Measurements from ENCODE around the gene GABRP.
"Not testable (repeated sequence)": the region's sequence is repeated elsewhere in the genome, so short reads cannot be mapped to it uniquely, and the experiment has no call there.

GABRP gene, protein sequence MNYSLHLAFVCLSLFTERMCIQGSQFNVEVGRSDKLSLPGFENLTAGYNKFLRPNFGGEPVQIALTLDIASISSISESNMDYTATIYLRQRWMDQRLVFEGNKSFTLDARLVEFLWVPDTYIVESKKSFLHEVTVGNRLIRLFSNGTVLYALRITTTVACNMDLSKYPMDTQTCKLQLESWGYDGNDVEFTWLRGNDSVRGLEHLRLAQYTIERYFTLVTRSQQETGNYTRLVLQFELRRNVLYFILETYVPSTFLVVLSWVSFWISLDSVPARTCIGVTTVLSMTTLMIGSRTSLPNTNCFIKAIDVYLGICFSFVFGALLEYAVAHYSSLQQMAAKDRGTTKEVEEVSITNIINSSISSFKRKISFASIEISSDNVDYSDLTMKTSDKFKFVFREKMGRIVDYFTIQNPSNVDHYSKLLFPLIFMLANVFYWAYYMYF

DNA sequence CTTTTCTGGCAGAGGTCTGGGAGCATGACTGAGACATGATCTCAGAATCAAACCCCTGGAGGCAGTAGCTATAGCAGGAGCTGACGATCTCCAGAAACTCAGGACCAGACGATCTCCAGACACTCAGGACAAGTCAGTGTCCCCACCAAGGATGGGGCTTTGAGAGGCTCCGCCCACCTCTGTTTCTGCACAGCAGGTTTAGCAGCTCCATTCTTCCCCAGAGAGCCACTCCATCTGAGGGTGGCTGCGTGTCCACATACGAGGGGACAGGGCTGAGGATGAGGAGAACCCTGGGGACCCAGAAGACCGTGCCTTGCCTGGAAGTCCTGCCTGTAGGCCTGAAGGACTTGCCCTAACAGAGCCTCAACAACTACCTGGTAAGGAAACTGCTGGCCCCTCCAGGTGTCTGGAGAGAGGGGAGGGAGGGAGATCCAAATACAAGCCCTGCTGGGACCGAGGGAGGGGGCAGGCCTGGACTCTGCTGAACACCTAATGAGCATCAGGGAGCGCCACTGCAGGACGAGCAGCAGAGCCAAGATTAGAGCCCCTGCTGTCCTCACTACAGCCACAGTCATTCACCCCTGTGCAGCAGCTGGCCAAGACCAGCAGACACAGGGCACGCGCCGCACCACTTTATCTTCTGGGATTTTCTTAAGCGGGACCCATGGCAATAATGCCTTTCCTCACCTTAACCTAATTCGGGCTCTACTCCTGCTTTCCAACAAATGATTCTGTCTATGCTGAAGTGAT, at the start of gene GABRP:
TSS of gene GABRP (plus strand) at position 228 of the 750 bp plus-strand sequence. CDS start 4,891 bp downstream, outside the sequence.
- DNase-seq (ENCODE audit: low read depth), result no peak

DNA sequence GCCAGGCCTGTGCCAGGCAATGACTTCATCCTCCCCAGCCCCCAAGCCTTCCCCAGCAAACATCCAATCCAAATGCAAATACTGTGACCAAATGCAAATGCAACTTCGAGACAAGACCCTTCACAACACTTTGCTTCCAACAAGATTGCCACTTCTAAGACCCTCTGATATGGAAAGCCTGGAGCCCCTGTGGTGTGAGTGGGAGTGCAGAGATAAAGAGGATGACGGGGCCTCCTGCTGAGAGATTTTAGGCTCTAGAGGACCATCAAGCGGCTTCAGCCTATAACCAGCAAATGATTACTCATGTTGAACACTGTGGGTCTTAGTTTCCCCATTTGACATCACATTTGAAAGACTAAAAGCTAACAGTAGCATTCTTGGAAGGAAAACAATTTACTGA, 46.6 kb upstream of the GABRP start:
- no peak for DNase-seq (ENCODE audit: low read depth)

GRCh38 chr5:170737591-170737990, 45.9 kb upstream of the GABRP start:
- DNase-seq (ENCODE audit: low read depth), result no peak

DNA sequence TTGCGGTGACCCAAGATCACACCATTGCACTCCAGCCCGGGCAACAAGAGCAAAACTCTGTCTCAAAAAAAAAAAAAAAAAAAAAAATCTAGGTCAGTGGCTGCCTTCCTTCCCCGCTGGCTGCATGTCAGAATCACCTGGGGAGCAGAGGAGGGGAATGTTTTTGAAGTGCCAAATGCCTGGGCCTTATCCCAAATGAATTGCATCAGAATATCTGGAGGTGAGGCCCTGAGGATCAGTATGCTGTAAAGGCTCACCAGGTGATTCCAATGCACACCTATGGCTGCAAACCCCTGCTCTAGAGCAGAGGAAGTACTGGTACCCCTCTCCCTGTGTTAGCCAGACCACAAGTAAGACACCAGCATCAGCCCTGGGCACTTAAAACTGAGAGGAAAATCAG, 44.7 kb upstream of the GABRP start:
- no peak for DNase-seq (ENCODE audit: low read depth)

DNA sequence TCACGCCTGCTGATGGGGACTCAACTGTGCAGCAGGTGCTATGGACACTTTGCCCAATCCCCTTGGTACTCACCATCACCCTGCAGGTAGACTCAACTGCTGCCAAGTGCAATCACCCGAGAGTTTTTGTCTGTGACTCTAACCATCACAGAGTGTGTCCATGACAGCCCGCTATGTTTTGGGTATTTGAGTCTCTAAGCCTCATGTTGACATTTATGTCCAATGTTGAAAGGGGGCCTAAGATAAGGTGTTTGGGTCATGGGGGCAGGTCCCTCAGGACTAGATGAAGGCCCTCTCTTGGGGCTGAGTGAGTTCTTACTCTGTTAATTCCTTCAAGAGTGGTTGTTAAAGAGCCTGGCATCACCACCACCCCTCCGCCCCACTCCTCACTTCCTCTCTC, 44.1 kb upstream of the GABRP start:
- no peak for DNase-seq (ENCODE audit: low read depth)

DNA sequence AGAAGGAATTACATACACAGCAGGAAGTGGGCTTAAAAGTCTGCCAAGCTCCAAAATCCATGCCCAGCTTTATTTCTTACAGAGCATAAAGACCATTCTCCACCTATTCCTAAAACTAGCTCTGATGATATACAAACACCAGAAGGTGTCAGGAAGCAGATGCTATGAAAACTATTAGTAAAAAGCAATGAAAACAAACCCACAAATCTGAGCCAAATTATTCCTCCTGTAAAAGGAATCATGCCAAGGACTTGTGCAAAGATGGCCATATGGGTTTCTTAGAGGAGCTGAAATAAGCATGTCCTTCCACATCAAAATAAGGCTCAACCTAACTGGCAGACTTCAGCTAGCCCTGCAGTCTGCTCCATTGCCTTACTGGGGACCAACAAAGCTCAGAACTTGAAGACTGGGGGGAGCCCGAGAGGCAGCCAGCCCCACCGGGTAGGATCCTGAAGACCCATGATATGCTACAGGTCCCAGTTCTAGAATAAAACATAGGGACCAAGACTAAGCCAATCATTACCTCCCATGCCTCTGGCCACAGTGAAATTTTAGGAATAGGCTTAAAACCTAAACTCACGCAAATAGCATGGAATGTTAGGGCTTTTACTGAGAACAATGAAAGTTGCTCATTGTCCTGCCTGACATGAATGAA, 42.8 kb upstream of the GABRP start:
- no peak for DNase-seq (ENCODE audit: low read depth)

GRCh38 chr5:170741801-170742200, 41.7 kb upstream of the GABRP start:
- DNase-seq (ENCODE audit: low read depth), result no peak

GRCh38 chr5:170743876-170744212, 39.7 kb upstream of the GABRP start:
- DNase-seq (ENCODE audit: low read depth), result no peak

- DNase-seq (ENCODE audit: low read depth), result no peak
Measured at GRCh38 chr5:170745481-170746071, 37.9 kb upstream of the GABRP start.

- DNase-seq (ENCODE audit: low read depth), result no peak
Measured at GRCh38 chr5:170746075-170746960, 37.2 kb upstream of the GABRP start.

- no peak for DNase-seq (ENCODE audit: low read depth)
Measured at GRCh38 chr5:170746961-170747340, 36.6 kb upstream of the GABRP start.

- DNase-seq (ENCODE audit: low read depth), result no peak
Measured at GRCh38 chr5:170747357-170747756, 36.2 kb upstream of the GABRP start.

DNA sequence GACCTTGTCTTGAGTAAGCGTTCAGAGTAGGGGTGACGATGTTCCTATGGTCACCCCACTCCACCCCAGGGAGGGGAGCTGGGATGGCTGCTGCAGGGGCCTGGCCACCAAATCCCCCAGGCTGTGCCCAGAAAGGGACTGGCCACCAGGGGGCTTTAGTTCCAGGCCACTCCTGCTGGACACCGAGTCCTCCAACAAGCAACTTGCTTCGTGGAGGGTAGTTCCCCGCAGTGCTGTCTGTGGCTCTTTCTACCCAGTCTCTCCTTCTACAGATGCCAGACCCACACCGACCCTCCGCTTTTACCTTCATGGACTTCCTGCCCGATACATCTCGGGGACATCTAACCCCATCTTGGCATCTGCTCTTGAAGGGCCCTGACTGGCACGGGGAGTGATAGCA, 35.7 kb upstream of the GABRP start:
- no peak for DNase-seq (ENCODE audit: low read depth)

GRCh38 chr5:170748951-170749471, 34.5 kb upstream of the GABRP start:
- DNase-seq (ENCODE audit: low read depth), result no peak

DNA sequence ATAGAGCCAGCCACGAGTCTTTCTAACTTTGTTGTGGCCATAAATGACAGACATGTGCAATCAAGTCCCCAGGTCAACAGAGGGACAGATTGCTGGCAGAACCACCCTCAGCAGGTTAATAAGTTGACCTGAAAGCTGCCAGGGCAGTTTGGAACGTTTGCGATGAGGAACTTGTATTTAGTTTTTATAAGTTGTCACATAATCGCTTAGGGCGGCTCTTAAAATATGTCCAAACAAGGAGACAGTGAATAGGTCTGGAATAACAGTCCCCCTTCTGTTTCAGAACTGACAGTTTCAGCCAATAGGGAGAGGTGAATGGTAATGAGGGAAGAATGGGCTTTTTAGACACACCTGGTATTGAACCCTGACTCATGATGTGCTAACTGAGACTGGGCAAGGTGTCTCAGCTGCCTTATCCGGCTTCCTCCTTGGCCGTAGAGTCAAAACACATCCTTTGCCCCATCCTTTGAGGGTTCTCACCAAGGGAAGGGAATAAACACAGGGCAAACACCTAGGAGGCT, 33.6 kb upstream of the GABRP start:
- no peak for DNase-seq (ENCODE audit: low read depth)

DNA sequence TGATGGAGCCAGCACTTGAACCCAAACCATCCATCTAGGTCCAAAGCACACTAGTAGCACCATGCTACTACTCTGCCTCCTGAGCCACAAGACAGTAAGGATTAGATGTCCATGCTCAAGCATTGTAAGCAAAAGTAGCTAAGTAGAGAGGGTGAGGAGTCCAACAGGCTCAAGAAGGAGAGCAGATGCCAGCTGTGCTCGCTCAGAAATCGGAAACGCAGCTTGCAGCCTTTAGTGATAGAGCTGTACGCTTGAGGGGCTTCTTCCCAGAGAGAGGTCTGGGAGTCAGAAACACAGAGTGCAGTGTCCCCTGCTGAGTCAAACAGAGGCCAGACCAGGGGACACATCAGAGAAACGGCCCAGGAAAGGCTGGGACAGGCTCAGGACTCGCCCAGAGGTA, 32.7 kb upstream of the GABRP start:
- no peak for DNase-seq (ENCODE audit: low read depth)

DNA sequence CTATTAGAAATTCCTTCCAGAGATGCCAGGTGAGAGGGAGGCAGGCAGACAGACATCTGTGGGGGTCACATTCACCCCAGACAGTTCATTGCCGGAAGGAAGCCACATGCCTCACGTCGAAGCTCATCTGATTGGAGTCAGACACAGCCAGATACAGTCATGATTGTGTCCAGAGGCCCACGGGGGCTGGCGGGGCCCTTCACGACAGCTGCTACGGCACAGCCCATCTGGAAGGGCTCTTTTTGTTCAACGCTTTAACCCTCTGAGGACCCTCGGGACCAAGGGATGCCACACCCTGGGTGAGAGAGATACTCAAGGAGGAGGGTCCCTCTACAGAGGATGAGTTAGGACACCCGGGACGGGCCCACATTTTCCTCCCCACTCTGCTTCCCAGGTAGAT, 31.9 kb upstream of the GABRP start:
- no peak for DNase-seq (ENCODE audit: low read depth)

DNA sequence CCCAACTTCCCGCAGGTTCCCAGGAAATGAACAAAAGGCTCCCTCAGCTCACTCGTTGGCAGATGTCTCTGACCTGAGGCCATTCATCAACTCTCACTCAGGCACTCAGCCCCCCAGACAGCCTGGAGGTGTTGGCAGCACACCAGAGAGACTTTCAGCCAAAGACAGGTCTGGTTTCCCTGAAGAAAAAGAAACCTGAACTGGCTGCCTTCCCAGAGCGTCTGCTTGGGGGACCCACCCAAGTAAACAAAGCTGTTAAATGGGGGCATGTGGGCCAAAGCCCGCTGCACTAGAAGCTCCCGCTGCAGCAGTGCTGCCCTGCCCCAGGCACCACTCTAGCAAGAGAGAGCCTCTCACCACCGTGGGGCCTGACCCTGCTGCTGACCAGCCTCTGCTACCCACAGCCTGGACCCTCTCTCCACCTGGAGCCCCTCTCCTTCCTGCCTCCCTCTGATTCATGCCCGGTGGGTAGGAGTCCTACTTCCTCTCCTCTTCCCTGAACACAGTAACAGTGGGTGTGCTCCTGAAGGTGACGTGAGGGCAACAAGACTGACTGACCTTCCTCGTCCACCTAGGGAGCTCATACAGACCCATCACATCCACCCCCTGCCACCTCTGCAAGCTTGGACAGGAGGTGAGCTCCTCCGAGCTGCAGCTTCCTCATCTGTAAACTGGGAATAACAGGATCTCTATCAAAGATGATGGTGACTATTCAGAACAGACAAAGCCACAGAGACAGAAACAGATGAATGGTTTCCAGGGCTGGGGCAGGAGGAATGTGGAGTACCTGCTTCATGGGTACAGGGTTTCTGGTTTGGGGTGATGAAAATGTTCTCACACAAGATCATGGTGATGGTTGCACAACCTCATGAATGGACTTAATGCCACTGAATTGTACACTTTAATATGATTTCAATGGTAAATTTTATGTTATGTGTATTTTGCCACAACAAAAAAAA, 31.0 kb upstream of the GABRP start:
- no peak for DNase-seq (ENCODE audit: low read depth)

- DNase-seq (ENCODE audit: low read depth), result no peak
Measured at GRCh38 chr5:170753311-170753710, 30.2 kb upstream of the GABRP start.

DNA sequence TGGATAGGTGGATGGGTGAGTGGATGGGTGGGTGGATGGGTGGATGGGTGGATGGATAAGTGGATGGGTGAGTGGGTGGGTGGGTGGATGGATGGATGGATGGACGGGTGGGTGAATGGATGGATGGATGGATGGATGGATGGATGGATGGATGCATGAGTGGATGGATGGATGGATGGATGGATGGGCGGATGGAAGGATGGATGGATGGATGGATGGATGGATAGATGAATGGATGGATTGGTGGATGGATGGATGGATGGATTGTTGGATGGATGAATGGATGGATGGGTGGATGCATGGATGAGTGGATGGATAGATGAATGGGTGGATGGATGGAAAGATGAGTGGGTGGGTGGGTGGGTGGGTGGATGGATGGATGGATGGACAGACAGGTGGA, 29.0 kb upstream of the GABRP start:
- not testable (repeated sequence) for DNase-seq (ENCODE audit: low read depth)
